GM21360 (cell line): ENCODE data around the gene NAA80.

Experiments used
- ATAC-seq: cut with Tn5 transposase; IDR thresholded peaks from one replicate; pipeline ENCODE4 v1.9.1; 2021; ENCODE audit warnings: mild to moderate bottlenecking, moderate library complexity; ENCODE audit not compliant: unreplicated experiment

The NAA80 gene, protein sequence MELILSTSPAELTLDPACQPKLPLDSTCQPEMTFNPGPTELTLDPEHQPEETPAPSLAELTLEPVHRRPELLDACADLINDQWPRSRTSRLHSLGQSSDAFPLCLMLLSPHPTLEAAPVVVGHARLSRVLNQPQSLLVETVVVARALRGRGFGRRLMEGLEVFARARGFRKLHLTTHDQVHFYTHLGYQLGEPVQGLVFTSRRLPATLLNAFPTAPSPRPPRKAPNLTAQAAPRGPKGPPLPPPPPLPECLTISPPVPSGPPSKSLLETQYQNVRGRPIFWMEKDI

DNA sequence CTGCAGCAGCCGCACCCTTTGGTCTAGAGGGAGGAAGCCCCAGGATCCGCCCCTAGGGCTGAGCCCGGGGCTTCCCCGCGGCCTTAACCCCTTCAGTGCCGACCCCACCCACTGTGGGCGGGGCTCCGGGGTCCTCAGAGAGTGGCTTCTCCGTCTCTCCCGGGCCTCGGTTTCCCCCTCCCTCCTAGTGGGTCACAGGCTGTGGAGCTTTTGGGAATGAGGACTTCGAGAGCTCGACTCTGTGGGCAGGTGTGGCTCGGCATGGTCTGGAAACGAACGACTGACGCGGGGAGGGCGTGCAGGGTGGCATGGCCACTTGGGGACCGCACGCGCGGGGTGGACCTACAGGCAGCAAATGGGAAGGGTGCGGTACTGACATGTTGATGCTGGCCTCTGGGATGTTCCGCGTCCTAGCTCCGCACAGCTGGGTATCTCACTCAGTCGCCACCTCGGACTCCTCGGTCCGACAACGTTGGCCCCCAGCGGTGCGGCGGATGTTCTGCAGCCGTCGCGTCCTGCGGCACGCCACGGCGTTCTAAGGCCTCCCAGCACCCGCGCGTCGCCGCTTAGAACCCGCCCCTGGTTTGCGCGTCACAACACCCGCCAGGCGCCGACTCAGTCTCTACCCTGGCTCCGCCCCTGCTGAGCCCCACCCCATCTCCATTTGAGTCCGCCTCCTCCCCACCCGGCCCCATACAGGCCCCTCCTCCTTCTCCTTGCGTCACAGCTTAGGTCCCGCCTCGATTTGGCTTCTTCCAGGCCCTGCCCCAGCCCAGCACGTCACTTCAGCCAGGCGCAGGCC, at the start of gene NAA80, which contains the start of gene HYAL3:
Gene NAA80, minus strand, starts transcription at position 570 of the 802 bp plus-strand sequence. CDS start 1,942 bp downstream, outside the sequence.
Gene HYAL3, minus strand, starts transcription at position 570 of the 802 bp plus-strand sequence. CDS start 3,803 bp downstream, outside the sequence.
- peak; percentile 75 for ATAC-seq

GRCh38 chr3:50347187-50347813, 48.1 kb upstream of the NAA80 start:
- ATAC-seq = no peak

DNA sequence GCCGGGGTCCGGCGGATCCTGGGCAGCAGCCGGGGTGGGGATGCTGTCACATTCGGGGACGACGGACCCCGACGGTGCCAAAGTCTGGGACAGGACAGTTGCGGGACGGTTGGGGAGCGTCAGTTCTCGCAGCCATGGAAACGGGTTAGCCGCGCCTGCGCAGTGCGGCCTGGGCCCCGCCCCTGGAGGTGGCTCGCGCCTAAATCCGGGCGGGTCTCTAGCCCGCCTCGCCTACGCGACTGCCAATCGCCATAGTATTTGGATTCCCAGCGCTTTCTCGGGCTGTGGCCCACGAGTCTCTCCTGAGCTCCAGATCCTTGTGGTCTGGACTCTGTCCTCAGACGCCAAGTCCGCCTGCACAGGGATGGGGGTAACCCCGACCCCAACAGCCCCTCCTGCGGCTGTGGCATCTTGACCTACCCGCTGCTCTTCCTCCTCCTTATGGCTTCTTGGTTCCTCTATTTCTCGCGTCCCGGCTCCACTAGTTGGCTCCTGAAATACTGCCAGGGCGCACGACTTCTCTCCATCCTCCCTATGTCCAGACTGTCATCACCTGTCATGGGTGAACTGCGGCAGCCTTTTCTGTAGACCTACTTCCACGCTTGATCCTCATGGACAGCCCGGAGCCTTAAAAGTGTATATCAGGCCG, 46.5 kb upstream of the NAA80 start, which contains the start of gene ZMYND10:
Gene ZMYND10, minus strand, starts transcription at position 147 of the 649 bp plus-strand sequence. CDS start 153 bp downstream, outside the sequence.
- no peak for ATAC-seq

DNA sequence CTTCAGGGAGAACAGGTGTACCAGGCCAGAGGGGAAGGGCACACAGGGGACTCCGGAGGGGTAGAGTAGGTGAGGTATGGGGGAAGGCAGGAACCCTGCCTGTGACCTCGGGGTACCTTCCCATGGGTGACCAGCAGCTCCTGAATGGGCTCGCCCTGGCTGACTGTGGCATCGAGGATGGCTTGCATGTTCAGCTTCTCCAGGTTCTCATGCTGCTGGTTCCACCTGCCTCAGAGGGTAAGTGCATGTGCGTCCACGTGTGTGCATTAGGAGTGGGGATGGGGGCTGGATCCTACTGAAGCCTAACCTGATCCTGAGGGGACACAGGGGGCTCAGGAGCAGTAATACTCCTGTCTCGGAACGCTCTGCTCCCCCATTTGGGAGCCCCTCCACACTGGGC, 45.8 kb upstream of the NAA80 start:
- ATAC-seq = no peak

DNA sequence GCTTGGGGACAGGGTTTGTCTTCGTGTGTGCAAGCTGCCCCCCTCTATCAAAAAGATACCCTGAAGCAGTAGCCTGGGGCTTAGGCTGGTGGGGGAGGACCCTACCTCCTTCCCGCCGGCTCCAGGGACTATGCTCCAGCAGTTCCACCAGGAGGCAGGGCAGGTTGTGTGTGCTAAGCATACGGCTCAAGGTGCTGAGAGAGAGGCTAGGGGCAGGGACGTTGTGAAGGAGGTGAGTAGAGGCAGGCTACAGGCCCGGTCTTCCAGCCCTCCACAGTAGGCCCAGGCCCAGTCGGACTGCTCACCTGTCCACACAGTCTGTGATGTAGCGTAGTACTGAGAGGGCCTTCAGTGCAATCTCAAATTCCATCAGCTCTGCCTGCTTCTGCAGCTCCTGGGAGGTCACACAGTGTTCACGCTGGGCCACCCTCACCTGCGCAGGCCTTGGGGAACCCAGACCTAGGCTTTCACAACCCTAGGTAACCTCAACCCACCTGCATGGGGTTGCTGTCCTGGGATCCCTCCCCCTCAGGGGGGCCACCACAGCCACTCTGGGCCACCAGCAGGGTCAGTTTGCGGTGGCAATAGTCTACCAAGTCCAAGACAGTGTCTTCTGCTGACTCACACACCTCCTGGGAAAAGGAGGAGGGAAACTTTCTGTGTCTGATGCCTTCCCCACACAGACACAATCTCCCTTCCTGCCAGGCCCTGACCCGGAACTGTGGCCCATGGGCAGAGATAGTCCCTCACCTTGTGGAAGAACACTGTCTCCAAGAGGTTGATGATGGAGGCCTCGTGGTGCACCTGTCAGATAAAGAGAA, 43.8 kb upstream of the NAA80 start:
- ATAC-seq = no peak

- ATAC-seq = no peak
Observed at GRCh38 chr3:50341996-50342650, 42.9 kb upstream of the NAA80 start.

DNA sequence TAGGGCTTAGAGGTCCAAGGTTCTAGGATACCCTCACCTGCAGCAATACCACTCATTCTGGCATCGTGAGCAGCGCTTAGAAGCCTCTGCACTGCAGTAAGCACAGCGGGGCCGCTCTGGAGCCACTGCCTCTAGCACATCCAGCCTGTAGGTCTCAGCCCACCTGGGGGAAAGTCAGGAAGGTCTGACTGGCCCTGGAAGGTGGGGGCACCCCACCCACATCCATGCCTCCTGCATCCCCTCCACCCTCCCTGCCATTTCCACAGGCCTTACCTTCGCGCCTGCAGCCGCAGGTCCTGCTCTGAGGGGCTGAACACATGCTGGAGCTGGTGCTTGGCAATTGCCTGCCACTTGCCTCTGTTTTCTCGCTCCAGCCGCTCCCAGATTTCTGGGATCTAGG, 42.3 kb upstream of the NAA80 start:
- no peak for ATAC-seq

- ATAC-seq = no peak
Observed at GRCh38 chr3:50340448-50341329, 41.5 kb upstream of the NAA80 start, which contains the start of gene RASSF1. RASSF1 (minus strand) TSS chr3:50340836; CDS start chr3:50340805, 31 bp downstream.

DNA sequence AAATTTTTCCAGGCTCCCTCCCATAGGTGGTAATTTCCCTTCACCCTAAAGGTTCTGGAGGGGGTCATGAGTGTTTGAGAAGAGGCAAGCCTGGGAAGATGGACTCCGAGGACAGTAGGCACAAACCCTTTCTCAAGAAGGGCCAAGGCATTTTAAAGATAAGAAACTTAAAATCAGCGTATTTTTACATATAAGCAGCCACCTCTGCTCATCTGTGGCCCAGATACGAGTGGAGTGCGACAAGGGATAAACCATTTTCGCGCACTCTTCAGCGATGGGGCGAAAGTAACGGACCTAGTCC, 40.9 kb upstream of the NAA80 start:
- ATAC-seq = no peak

DNA sequence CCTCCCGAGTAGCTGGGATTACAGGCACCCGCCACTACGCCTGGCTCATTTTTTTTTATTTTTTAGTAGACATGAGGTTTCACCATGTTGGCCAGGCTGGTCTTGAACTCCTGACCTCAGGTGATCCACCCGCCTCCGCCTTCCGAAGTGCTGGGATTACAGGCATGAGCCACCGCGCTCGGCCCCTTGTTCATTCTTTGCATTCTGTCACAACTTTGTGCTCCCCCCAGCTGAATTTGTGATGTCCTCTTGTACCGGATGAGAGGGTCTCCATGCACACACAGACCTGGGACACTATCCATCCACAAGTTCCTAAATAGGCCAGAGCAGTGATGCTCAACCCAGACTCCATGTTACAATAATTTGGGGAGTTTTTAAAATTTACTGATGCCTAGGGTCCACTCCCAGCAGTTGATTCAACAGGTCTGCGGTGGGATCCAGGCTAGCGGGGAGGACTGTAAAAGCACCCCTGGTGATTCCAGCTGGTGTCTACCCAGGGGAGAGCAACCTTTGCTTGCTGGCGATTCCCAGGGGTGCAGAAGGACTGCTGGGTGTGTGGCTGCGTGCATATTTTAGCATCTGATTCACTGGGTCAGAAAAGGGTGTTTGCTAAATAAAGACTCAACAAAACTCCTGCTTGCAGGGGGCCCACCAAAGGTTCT, 40.4 kb upstream of the NAA80 start:
- ATAC-seq = no peak

DNA sequence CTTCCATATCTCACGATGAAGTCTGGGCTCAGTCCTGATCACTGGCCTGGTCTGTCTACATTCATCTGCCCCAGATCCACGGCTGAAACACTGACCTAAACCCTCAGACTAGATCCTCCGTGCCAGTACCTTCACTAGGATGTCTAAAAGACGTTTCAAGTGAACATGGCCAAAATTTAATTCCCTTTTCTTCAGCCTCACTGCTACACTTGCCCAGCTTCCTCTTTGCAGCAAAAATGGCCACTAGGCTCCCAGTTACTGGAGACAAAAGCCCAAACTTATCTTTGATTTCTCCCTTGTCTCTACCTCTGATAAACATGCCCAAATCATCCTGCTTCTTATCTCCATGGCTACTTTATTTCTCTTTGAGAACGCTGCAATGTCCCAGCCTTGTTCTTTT, 39.8 kb upstream of the NAA80 start:
- ATAC-seq = no peak

DNA sequence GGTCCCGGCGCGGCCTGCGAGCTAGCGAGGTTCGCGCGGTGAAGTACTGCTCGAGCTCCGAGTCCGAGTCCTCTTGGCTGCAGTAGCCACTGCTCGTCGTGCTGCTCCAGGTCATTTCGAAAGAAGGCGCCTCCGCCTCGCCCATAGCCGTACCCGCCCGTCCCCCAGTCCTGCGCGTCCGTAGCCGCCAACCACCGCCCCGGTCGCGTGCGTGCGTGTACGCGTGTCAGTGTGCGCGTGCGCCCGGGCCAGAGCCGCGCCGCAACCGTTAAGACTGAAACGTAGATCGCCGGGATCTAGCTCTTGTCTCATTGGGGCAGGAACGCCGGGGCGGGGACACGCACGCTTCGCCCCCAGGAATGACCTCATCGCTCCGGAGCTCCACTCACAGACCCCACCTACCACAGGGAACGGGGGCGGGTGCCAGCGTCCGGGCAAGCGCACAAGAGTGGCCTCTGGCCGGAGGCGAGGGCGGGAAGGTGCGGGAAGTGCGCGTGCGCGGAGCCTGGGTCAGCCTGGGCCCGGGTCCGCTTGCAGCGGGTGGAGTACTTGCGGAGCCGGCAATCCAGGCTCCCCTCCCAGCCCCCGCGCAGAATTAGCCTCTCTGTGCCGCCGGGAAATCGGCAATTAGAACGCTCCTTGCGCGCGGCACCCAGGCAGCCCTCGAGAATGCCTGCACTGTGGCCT, 38.1 kb upstream of the NAA80 start:
- ATAC-seq = peak; percentile 70

DNA sequence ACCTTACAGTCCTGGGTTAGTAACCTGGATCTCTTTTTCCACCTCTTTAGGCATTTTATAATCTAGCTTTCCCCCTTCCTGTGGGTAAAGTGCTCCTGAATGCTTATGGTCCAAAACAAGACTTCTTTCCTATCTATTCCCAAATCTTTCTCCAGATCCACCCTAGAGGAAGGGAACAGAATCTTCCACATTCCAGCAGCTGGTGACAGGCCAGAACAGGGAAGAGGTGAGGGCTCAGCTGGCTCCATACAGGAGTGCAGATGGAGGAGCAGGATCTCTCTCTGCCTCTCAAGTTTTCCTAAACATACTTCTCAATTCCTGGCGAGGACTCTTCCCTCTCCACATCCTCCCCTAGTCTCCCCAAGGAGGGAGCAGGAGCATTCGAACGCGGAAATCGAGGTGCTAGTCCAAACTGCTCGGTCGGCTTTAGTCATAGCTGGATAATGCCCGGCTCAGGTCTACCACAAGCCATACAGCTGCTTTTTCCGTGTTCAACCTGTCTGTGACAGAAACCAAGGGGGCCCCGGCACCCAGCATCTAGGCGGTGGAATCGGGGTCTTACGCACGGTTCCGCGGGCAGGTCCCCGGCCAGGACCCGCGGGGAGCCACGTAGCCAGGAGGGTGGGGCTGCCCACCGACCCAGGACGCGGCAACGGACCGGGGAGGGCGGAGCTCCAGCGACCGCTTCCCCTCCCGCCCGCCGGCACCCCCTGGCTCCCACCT, 37.4 kb upstream of the NAA80 start:
- peak; percentile 32 for ATAC-seq

DNA sequence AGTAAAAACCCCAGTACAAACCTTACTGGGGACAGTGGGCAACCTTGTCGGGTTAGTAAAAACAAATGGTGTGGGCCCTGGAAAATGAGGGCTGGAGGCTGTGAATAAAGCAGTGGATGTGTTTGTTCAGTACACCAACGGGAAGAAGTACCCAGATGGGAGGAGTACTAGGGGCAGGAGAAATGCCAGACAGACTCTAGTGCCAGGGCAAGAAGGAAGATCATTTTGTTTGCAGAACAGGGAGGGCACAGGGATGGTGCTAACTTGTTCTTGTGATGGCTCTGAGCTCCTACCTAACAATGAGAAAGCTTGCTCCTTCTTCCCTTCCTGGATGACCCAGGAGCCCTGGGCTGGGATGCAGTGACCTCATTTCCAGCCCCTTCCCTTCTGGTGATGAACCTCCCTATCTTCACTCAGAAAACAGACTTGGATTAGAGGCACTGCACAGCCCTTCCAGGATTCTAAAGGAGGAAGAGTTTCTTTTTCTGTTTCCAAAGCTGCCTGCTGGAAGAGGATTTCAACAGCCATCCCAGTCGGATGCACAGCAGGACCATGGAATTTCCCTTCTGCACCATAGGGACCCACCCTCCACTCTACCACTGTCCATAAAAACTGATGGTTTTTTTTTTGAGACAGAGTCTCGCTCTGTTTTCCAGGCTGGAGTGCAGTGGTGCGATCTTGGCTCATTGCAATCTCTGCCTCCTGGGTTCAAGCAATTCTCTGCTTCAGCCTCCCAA, 35.3 kb upstream of the NAA80 start:
- ATAC-seq = no peak

GRCh38 chr3:50333744-50334328, 34.6 kb upstream of the NAA80 start:
- ATAC-seq = no peak

DNA sequence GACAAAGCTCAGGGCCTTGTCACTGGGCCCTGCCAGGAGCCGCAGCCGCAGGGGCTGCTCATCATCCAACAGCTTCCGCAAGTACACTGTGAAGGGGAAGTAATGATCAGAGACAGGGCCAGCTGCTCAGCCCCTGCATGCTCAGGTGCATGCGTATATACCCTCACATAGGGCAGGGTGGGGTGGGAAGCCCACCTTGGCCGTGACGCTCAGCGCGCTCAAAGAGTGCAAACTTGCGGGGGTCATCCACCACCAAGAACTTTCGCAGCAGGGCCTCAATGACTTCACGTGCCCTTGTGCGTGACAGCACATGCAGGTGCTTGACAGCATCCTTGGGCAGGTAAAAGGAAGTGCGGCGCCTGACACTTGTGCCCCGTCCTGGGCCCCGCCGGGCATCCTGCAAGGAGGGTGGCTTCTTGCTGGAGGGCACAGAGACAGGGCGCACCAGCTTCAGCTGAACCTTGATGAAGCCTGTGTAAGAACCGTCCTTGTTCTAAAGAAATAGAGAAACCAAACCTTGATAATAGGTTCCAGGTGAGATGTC, 32.2 kb upstream of the NAA80 start:
- no peak for ATAC-seq
